Measurements from ENCODE around the gene PIK3CD. TPM values are rescaled to one million over a fixed set of nuclear protein-coding genes. Genes with fewer than 3 reads are reported as not detected.
A peak's percentile ranks its signal among the peaks of the same experiment; 100 is the strongest.

Gene PIK3CD
- total RNA-seq, 4 donors from 2014 or later, result 4.1 to 11.8 (median 7.7) TPM

DNA sequence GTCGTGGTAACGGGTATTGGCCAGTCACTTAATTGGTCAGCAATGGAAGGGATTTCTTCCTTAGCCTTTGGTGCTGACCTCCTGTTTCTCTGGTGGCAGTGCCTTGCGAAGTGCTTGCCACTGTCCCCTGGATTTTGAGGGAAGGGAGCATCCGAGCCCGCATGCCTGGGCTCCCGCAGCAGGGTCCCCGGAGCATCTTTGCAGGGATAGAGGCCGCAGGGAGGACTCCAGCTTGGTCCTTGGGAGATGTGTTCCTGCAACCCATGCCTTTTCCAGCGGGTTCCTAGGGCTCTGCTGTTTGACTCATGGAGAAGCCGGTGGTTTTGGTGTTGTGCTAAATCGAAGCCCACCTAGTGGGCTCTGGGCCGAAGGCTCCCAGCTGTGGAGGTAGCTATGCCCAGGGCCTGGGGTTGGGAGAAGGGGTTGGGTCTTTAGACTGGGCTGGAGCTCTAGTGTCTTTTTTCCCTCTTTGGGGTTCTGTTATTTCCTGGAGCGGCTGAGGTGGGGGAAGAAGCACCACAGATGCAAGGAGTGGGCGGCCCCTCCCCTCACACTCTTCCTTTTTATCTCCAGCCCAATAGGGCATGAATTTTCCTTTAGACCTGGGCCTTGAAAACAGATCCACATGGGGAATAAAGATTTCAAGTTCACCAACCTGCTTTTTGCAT lies 39.0 kb downstream of the PIK3CD start:
- 64 to 69% methylated on average over 7 to 14 of the region's 14 CpGs for WGBS, 2 donors
- peaks cover 0 to 22% (median 0%) of the 10 kb centered on the region in 3 donors for H3K36me3 ChIP-seq
- peaks cover 23 to 57% (median 37%) of the 10 kb centered on the region in 3 donors for H3K4me1 ChIP-seq
- H3K9me3 ChIP-seq, result no peaks in the 10 kb centered on the region
- H3K4me3 ChIP-seq, result peak overlapping the region; percentile 69 to 95 (median 80)
- TF ChIP-seq, protein P1, sequence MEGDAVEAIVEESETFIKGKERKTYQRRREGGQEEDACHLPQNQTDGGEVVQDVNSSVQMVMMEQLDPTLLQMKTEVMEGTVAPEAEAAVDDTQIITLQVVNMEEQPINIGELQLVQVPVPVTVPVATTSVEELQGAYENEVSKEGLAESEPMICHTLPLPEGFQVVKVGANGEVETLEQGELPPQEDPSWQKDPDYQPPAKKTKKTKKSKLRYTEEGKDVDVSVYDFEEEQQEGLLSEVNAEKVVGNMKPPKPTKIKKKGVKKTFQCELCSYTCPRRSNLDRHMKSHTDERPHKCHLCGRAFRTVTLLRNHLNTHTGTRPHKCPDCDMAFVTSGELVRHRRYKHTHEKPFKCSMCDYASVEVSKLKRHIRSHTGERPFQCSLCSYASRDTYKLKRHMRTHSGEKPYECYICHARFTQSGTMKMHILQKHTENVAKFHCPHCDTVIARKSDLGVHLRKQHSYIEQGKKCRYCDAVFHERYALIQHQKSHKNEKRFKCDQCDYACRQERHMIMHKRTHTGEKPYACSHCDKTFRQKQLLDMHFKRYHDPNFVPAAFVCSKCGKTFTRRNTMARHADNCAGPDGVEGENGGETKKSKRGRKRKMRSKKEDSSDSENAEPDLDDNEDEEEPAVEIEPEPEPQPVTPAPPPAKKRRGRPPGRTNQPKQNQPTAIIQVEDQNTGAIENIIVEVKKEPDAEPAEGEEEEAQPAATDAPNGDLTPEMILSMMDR (IDR thresholded peaks at IDR 0.05), result no peak
- TF ChIP-seq POLR2A (IDR thresholded peaks at IDR 0.05), result no peak
- intact Hi-C loops (cut with DNase I), result no loop called here
- peak overlapping the region in 3 of 4 donors; percentile 70 to 85 (median 78) for H3K27ac ChIP-seq
- H3K27me3 ChIP-seq, result no peaks in the 10 kb centered on the region
- DNase-seq, result no peak

DNA sequence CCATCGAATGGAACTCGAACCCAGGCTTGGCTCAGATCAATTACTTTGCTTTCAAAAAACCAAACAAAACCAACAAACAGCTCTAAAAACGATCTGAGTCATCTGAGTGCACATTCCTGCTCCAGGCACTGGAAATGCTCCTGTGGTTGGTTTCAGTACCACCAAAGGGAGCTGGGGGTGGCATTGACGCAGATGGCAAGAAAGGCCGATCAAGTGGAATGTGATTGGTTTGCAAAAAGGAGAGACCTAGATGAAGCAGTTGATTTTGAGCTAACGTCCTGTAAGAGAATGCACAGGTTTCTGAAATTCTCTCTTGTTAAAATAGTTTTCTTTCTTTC lies 39.5 kb downstream of the PIK3CD start:
- no peak overlapping the region for H3K27ac ChIP-seq
- H3K4me3 ChIP-seq, result no peak overlapping the region
- no peak for DNase-seq
- WGBS, 2 donors, result 64 to 75% methylated on average over 6 of the region's 6 CpGs
- H3K36me3 ChIP-seq, result peaks cover 0 to 22% (median 0%) of the 10 kb centered on the region in 3 donors
- intact Hi-C loops (cut with DNase I), result no loop called here
- TF ChIP-seq, protein P1 (IDR thresholded peaks at IDR 0.05), result no peak
- TF ChIP-seq POLR2A (IDR thresholded peaks at IDR 0.05), result no peak
- H3K9me3 ChIP-seq, result no peaks in the 10 kb centered on the region
- H3K4me1 ChIP-seq, result peaks cover 23 to 55% (median 37%) of the 10 kb centered on the region in 3 donors
- H3K27me3 ChIP-seq, result no peaks in the 10 kb centered on the region

DNA sequence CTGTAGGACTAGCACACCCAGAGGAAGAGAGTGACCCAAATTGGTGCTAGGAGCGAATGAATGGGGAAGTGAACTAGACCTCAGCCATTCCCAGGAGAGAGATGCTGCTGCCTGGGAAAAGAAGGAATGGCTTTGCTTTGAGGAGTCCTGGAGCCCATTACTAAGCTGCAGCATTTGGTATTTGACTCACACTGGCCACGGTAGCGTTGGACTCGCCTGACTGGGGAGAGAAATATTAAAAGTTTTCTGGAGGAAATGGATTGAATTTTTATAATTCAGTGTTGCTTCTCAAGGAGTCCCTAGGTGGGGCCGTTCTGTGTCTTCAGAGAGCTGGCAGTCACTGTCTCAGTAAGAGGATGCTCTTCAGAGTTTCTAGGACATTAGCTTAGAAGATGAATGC lies 40.2 kb downstream of the PIK3CD start:
- no peak overlapping the region for H3K27ac ChIP-seq
- WGBS, 2 donors, result 71 to 75% methylated on average over 5 of the region's 5 CpGs
- H3K36me3 ChIP-seq, result peaks cover 0 to 22% (median 0%) of the 10 kb centered on the region in 3 donors
- H3K4me3 ChIP-seq, result no peak overlapping the region
- intact Hi-C loops (cut with DNase I), result no loop called here
- TF ChIP-seq, protein P1 (IDR thresholded peaks at IDR 0.05), result no peak
- H3K9me3 ChIP-seq, result no peaks in the 10 kb centered on the region
- H3K4me1 ChIP-seq, result peaks cover 21 to 49% (median 36%) of the 10 kb centered on the region in 3 donors
- H3K27me3 ChIP-seq, result no peaks in the 10 kb centered on the region
- no peak for DNase-seq

DNA sequence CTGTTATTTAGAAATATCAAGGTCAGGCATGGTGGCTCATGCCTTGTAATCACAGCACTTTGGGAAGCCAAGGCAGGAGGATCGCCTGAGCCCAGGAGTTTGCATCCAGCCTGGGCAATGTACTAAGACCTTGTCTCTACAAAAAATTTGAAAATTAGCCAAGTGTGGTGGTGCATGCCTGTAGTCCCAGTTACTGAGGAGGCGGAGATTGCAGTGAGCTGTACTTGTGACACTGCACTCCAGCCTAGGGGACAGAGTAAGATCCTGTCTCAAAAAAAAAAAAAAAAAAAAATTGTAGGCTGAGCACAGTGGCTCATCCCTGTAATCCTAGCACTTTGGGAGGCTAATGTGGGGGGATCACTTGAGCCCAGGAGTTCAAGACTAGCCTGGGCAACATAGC lies 45.3 kb downstream of the PIK3CD start:
- H3K36me3 ChIP-seq, result peaks cover 0 to 36% (median 0%) of the 10 kb centered on the region in 3 donors
- no peak overlapping the region for H3K4me3 ChIP-seq
- TF ChIP-seq POLR2A (IDR thresholded peaks at IDR 0.05), result no peak
- TF ChIP-seq, protein P1 (IDR thresholded peaks at IDR 0.05), result no peak
- H3K27me3 ChIP-seq, result no peaks in the 10 kb centered on the region
- H3K9me3 ChIP-seq, result no peaks in the 10 kb centered on the region
- H3K4me1 ChIP-seq, result peaks cover 0 to 29% (median 8%) of the 10 kb centered on the region in 3 donors
- no peak overlapping the region for H3K27ac ChIP-seq
- DNase-seq, result no peak
- 88 to 94% methylated on average over 2 of the region's 2 CpGs for WGBS, 2 donors
- intact Hi-C loops (cut with DNase I), result no loop called here

DNA sequence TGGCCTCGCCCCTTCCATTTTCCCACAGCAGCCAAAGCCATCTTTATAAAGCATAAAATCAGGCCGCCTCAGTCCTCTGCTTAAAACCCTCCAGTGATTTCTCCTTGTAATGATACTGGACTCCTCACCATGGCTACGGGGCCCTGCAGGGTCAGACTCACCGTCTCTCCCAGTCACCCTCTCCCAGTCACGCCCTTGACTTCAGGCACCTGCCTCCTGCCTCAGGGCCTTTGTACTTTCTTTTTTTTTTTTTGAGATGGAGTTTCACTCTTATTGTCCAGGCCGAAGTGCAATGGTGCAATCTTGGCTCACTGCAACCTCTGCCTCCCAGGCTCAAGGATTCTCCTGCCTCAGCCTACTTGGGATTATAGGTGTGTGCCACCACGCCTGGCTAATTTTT lies 47.8 kb downstream of the PIK3CD start:
- TF ChIP-seq, protein P1 (IDR thresholded peaks at IDR 0.05), result no peak
- no peak for TF ChIP-seq POLR2A (IDR thresholded peaks at IDR 0.05)
- intact Hi-C loops (cut with DNase I), result no loop called here
- Histone ChIP-seq H3K27ac (peak overlapping the region in 2 of 4 donors; percentile 5 to 21), H3K4me1 (peaks cover 0 to 43% (median 11%) of the 10 kb centered on the region in 3 donors), H3K4me3 (no peak overlapping the region), H3K27me3 (no peaks in the 10 kb centered on the region), H3K36me3 (peaks cover 0 to 19% (median 0%) of the 10 kb centered on the region in 3 donors), H3K9me3 (no peaks in the 10 kb centered on the region)
- 31 to 57% methylated on average over 7 of the region's 7 CpGs for WGBS, 2 donors
- DNase-seq, result no peak

All from esophagus squamous epithelium (tissue), 5 donors.